ENCODE data around the gene BAZ2B.

Gene BAZ2B

GRCh38 chr2:159518321-159519005, 97.9 kb downstream of the BAZ2B start:
- peaks cover 11% of the 10 kb centered on the region for H3K4me1 ChIP-seq (ENCODE audit: low read length)
- H3K27ac ChIP-seq (ENCODE audit: low read length): no peak overlapping the region
- no peak overlapping the region for H3K4me2 ChIP-seq (ENCODE audit: low read depth, low read length)
- DNase-seq: no peak
- no peaks in the 10 kb centered on the region for H3K9me3 ChIP-seq (replicated peaks; ENCODE audit: insufficient read depth, low read length)
- no peak overlapping the region for H3K4me3 ChIP-seq (ENCODE audit: low read length)
- TF ChIP-seq CTCF (IDR thresholded peaks at IDR 0.05; ENCODE audit: low read length): no peak
- TF ChIP-seq EZH2phosphoT487 (IDR thresholded peaks at IDR 0.05; ENCODE audit: low read length): no peak
- no peak for TF ChIP-seq EZH2 (optimal IDR thresholded peaks at IDR 0.05; ENCODE audit: low read depth, low read length)
- no peaks in the 10 kb centered on the region for H3K36me3 ChIP-seq (replicated peaks; ENCODE audit: insufficient read depth, low read length)
- H3K79me2 ChIP-seq (ENCODE audit: low read length): peaks cover 21% of the 10 kb centered on the region
- no peak overlapping the region for H3K9ac ChIP-seq (ENCODE audit: low read length)
- no peaks in the 10 kb centered on the region for H4K20me1 ChIP-seq (ENCODE audit: insufficient read depth, low read length)
- H3F3A ChIP-seq (ENCODE audit: insufficient read depth, low read length): peaks cover 15% of the 10 kb centered on the region
- no peak overlapping the region for H2AFZ ChIP-seq (ENCODE audit: low read length)
- H3K27me3 ChIP-seq (replicated peaks; ENCODE audit: insufficient read depth, low read length): no peaks in the 10 kb centered on the region
- no peaks in the 10 kb centered on the region for H3K9me2 ChIP-seq (replicated peaks; ENCODE audit: insufficient read depth, low read length)

DNA sequence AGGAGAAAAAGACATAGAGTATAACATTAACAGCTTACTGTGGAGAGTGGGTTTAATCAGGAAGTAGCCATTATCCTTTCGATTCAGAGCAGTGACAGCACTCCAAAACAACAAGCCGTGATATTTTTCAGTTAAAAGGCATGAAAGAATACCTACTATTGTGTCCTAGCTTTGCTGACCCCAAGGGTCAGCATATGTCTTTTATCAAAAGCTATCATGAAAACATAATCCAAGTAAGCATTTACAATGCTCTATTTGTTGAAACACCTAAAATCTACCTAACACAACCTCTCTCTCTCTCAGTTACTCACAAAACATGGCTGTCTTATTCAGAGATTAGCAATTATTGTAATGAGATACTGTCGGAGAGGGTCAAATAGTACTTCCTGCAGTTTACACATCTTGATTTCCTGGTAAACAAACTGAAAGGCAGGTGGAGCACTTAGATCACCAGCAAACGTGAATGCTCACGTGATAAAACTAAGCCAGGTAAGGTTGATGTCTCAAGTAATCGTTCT, 100.0 kb downstream of the BAZ2B start:
- Histone ChIP-seq H3K4me3 (ENCODE audit: low read length) (peak overlapping the region; percentile 59), H3K4me1 (ENCODE audit: low read length) (peaks cover 14% of the 10 kb centered on the region), H3K79me2 (ENCODE audit: low read length) (peaks cover 43% of the 10 kb centered on the region), H4K20me1 (ENCODE audit: insufficient read depth, low read length) (no peaks in the 10 kb centered on the region), H3K9ac (ENCODE audit: low read length) (peak overlapping the region; percentile 60), H3K9me3 (replicated peaks; ENCODE audit: insufficient read depth, low read length) (no peaks in the 10 kb centered on the region), H3K27ac (ENCODE audit: low read length) (peak overlapping the region; percentile 72), H3K4me2 (ENCODE audit: low read depth, low read length) (peak overlapping the region; percentile 37), H3K9me2 (replicated peaks; ENCODE audit: insufficient read depth, low read length) (no peaks in the 10 kb centered on the region), H3K36me3 (replicated peaks; ENCODE audit: insufficient read depth, low read length) (no peaks in the 10 kb centered on the region), H2AFZ (ENCODE audit: low read length) (peak overlapping the region; percentile 24), H3F3A (ENCODE audit: insufficient read depth, low read length) (peaks cover 15% of the 10 kb centered on the region), H3K27me3 (replicated peaks; ENCODE audit: insufficient read depth, low read length) (no peaks in the 10 kb centered on the region)
- TF ChIP-seq CTCF (IDR thresholded peaks at IDR 0.05; ENCODE audit: low read length) (peak; percentile 27), EZH2 (optimal IDR thresholded peaks at IDR 0.05; ENCODE audit: low read depth, low read length) (no peak)
- peak; percentile 88 for DNase-seq

DNA sequence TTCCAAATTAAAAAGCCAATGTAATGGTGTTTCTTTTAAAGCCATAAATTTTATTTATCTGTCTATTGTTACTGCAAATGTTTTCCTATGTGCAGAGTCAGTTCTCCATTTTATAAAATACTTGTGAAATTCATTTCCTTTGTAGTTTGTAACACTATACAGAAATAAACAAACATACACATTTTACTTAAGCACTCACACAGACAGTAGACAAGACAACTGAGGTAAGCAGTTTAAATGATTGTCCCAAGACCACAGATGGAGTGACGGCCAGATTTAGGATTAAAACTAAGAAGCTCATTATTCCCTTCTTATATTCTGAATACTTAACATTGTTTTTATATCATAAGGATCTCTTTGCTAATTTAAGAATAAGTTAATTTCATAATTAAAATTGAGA, 100.9 kb downstream of the BAZ2B start:
- Histone ChIP-seq H3K9me2 (replicated peaks; ENCODE audit: insufficient read depth, low read length) (no peaks in the 10 kb centered on the region), H3K4me2 (ENCODE audit: low read depth, low read length) (peak overlapping the region; percentile 37), H3K4me1 (ENCODE audit: low read length) (peaks cover 14% of the 10 kb centered on the region), H4K20me1 (ENCODE audit: insufficient read depth, low read length) (no peaks in the 10 kb centered on the region), H3K27me3 (replicated peaks; ENCODE audit: insufficient read depth, low read length) (no peaks in the 10 kb centered on the region), H3K36me3 (replicated peaks; ENCODE audit: insufficient read depth, low read length) (no peaks in the 10 kb centered on the region), H3K9ac (ENCODE audit: low read length) (peak overlapping the region; percentile 60; the same call in 1 of the 2 replicates), H3K79me2 (ENCODE audit: low read length) (peaks cover 49% of the 10 kb centered on the region), H3K9me3 (replicated peaks; ENCODE audit: insufficient read depth, low read length) (no peaks in the 10 kb centered on the region), H3K27ac (ENCODE audit: low read length) (peak overlapping the region; percentile 72; the same call in 1 of the 2 replicates), H3F3A (ENCODE audit: insufficient read depth, low read length) (peaks cover 15% of the 10 kb centered on the region), H2AFZ (ENCODE audit: low read length) (no peak overlapping the region), H3K4me3 (ENCODE audit: low read length) (peak overlapping the region; percentile 59)
- TF ChIP-seq EZH2phosphoT487 (IDR thresholded peaks at IDR 0.05; ENCODE audit: low read length): no peak
- no peak for TF ChIP-seq CTCF (IDR thresholded peaks at IDR 0.05; ENCODE audit: low read length)
- peak; percentile 19 for DNase-seq

Measured in MM.1S (cell line).